LNCaP clone FGC (cell line): ENCODE measurements around the gene WDR49.

Source experiments
- DNase-seq: peaks from one replicate; pipeline ENCODE4 v3.0.0-alpha.2; 2011; ENCODE audit warnings: low read depth
- H3K4me3 ChIP-seq: 2 replicates; pipeline ENCODE4 v1.5.1; 2011; ENCODE audit warnings: mild to moderate bottlenecking, low read depth, low read length, control low read depth
- TF ChIP-seq, protein P1 (sequence below): IDR thresholded peaks from 2 replicates; pipeline ENCODE4 v1.5.1; 2012; ENCODE audit warnings: mild to moderate bottlenecking; ENCODE audit not compliant: control insufficient read depth, insufficient read depth; ENCODE audit errors: extremely low read depth

The WDR49 gene

DNA sequence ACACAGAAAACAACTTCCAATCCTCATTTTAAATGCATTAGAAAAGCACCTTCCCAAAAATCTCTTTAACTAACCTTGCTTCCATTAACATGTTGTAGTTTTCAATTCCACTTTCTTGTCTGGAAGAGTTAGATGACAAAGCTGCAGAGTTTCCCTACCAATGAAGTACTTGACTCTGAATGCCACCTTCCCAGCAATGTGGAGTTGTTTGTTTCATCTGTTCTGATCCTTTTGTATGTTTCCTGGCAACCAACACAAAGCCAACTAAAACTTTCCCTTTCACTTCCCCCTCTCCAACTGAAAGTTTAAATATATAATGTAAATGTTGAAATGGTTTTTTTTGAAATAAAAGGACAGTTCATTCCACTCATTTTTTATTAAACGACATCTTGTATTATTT lies at the start of gene WDR49:
Gene WDR49, minus strand, starts transcription at position 183 of the 400 bp plus-strand sequence. CDS start 517 bp downstream, outside the sequence.
- H3K4me3 ChIP-seq = no peak within 1 kb of the TSS
- TF ChIP-seq, protein P1, sequence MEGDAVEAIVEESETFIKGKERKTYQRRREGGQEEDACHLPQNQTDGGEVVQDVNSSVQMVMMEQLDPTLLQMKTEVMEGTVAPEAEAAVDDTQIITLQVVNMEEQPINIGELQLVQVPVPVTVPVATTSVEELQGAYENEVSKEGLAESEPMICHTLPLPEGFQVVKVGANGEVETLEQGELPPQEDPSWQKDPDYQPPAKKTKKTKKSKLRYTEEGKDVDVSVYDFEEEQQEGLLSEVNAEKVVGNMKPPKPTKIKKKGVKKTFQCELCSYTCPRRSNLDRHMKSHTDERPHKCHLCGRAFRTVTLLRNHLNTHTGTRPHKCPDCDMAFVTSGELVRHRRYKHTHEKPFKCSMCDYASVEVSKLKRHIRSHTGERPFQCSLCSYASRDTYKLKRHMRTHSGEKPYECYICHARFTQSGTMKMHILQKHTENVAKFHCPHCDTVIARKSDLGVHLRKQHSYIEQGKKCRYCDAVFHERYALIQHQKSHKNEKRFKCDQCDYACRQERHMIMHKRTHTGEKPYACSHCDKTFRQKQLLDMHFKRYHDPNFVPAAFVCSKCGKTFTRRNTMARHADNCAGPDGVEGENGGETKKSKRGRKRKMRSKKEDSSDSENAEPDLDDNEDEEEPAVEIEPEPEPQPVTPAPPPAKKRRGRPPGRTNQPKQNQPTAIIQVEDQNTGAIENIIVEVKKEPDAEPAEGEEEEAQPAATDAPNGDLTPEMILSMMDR = no peak
- no peak for DNase-seq

DNA sequence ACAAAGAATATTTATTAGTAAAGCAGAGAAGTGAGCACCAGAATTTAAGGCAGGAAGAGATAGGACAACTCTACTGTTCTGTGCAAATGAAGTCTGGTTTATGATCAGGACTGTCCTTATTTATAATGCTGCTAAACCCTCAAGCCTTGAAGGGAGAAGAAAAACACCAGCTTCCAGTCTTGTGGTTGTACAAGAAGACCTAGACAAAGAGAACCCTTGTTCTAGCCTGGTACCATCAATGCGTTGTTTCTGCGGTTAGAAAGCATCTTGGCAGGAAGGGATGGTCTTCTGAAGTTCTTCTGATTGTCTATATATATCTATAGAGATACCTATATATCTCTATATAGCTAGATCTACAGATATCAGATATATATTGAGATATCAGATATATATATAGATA lies 47.2 kb upstream of the WDR49 start:
- TF ChIP-seq, protein P1 = no peak
- DNase-seq = no peak
- no peak overlapping the region for H3K4me3 ChIP-seq

DNA sequence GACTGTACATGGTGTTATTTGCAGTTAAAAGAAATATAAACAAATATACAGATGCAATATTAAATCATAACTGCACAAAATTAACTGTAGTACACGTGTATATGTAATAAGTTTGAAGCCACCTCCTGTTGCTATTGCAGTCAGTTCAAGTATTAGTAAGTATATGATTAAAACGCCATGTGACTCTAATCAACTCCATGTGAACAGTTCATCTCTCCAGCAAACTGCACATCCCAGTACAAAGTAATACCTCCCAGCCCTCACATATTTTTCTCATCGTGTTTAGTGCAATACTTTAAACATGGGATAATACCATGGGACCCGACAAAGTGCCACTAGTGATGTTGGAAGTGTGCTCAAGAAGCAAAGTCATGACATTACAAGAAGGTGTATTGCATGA lies 46.3 kb upstream of the WDR49 start:
- TF ChIP-seq, protein P1 = no peak
- H3K4me3 ChIP-seq = no peak overlapping the region
- no peak for DNase-seq

DNA sequence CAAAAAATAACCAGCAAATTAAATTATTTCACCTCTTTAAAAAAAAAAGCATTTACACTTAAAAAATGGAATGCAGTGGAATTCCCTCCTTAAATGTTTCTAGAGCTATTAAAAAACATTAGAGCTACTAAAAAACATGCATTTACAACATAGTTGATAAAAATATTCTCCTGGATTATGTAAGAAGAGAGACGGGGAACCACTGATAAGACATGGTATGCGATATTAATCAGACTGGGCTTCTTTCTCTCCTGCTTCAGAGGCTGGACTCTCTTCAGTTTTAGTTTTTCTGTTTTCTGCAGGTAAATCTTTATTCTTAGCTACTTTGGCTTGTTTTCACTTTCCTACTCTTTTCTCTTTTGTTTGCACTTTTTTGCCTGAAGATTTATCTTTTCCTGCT lies 40.4 kb upstream of the WDR49 start:
- no peak overlapping the region for H3K4me3 ChIP-seq
- TF ChIP-seq, protein P1 = no peak
- DNase-seq = no peak

DNA sequence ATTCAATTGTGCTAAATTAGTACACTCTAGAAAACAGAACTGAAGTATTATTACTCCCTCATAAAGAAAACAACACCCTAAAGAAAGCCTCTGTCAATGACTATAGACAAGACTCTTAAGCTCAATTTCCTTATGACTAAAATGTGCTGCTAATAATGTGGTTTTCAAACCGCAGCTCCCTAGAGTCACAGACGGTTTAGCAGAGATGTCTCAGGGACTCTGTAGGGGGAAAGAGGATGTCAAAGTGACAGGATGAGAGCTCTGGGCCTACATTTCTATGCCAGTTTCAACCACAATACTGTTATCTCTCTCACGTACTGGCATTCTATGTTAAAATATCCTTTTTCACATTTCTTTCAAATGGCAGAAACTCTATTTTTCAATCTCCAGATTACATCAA lies 37.6 kb upstream of the WDR49 start:
- no peak for DNase-seq
- TF ChIP-seq, protein P1 = no peak
- H3K4me3 ChIP-seq = no peak overlapping the region

DNA sequence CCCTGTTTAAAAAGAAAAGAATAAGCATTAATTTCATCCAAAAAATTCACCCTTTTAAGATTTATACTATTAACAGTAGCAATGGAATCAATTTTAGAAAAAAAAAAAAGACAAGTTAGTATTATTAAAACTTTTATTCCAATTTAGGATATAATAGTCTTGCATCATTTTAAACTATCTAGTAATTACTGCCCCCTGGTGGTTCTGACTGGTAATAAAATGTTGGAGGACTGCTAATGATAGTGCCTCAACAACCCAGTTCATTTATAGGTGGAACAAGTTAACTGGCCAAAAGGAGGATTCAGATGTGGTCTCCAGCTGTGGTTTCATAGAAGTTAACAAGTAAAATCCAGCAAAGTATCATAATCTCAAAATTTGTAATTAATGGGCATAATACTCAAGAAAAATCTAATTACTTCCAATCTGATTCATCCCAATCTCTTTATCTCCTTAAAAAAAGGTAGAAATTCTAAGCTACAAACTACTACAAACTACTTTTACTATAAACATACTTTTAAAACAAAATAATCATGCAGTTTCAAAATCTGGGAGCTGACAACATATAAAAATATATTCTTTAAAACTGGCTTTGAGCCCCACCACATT lies 30.7 kb upstream of the WDR49 start:
- TF ChIP-seq, protein P1 = peak; percentile 65
- peak; percentile 25 for DNase-seq
- no peak overlapping the region for H3K4me3 ChIP-seq

DNA sequence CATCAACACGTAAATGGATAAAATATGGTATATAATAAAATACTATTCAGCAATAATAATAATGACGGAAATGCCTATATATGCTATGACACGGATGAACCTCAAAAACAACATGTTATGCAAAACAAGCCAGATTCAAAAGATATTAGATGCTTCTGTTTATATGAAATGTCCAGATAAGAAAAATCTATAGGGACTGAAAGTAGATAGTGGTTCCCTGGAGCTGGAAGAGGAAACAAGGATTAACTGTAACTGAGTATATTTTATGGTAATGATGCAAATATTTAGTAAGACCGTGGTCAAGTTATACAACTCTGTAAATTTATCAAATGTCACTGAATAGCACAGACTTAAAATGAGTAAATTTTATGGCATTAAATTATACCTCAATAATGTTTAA lies 25.8 kb upstream of the WDR49 start:
- TF ChIP-seq, protein P1 = no peak
- no peak for DNase-seq

More for the DNA sequence above, 25.8 kb upstream of the WDR49 start:
- H3K4me3 ChIP-seq = no peak overlapping the region
